HEK293T (cell line): ENCODE measurements around the gene DNAH9.

Experiments
- BHLHE40 ChIP-seq: fragments of 450-650 bp; IDR thresholded peaks from 2 replicates; pipeline ENCODE4 v1.6.1; 2016; ENCODE audit warnings: mild to moderate bottlenecking, moderate library complexity, borderline replicate concordance
- ELF4 ChIP-seq: fragments of 450-650 bp; IDR thresholded peaks from 2 replicates; pipeline ENCODE4 v1.6.1; 2017; ENCODE audit warnings: antibody characterized with exemption
- FOXA1 ChIP-seq: fragments of 450-650 bp; IDR thresholded peaks from 2 replicates; pipeline ENCODE4 v1.6.1; 2016; ENCODE audit warnings: mild to moderate bottlenecking
- FOXK2 ChIP-seq: fragments of 450-650 bp; IDR thresholded peaks from 2 replicates; pipeline ENCODE4 v1.6.1; 2016; ENCODE audit warnings: mild to moderate bottlenecking
- FOXM1 ChIP-seq: fragments of 450-650 bp; IDR thresholded peaks from 2 replicates; pipeline ENCODE4 v1.6.1; 2017; ENCODE audit warnings: mild to moderate bottlenecking, borderline replicate concordance
- L3MBTL2 ChIP-seq: fragments of 450-650 bp; conservative IDR thresholded peaks from 2 replicates; pipeline ENCODE4 v1.6.1; 2016; ENCODE audit warnings: mild to moderate bottlenecking
- LEF1 ChIP-seq: fragments of 450-650 bp; IDR thresholded peaks from 2 replicates; pipeline ENCODE4 v1.6.1; 2017; ENCODE audit warnings: mild to moderate bottlenecking, borderline replicate concordance
- SP1 ChIP-seq: fragments of 450-650 bp; IDR thresholded peaks from 2 replicates; pipeline ENCODE4 v1.6.1; 2017
- SUZ12 ChIP-seq: fragments of 450-650 bp; IDR thresholded peaks from 2 replicates; pipeline ENCODE4 v1.6.1; 2016; ENCODE audit warnings: mild to moderate bottlenecking
- TARDBP ChIP-seq: fragments of 450-650 bp; IDR thresholded peaks from 2 replicates; pipeline ENCODE4 v1.6.1; 2016
- ZNF384 ChIP-seq: fragments of 450-650 bp; IDR thresholded peaks from 2 replicates; pipeline ENCODE4 v1.6.1; 2016

- TF ChIP-seq TARDBP (no peak), SP1 (no peak), FOXK2 (no peak), FOXM1 (no peak), ELF4 (no peak), SUZ12 (no peak), LEF1 (no peak), BHLHE40 (no peak), ZNF384 (no peak), L3MBTL2 (no peak), FOXA1 (no peak)
These were observed 42.2 kb downstream of the DNAH9 start for GRCh38 chr17:11640463-11640814.
